WERI-Rb-1 (cell line): ENCODE measurements around the gene RPS29.

Experiments used
- DNase-seq: peaks from one replicate; pipeline ENCODE4 v3.0.0-alpha.2; 2020
- H3K27ac ChIP-seq: fragments of 250-450 bp; sonication (Bioruptor Pico); 2 replicates; pipeline ENCODE4 v1.5.1; 2020; ENCODE audit warnings: mild to moderate bottlenecking, moderate library complexity
- H3K27me3 ChIP-seq: fragments of 250-450 bp; sonication (Bioruptor Pico); 2 replicates; pipeline ENCODE4 v1.5.1; 2021; ENCODE audit warnings: mild to moderate bottlenecking, low read depth, moderate library complexity; ENCODE audit not compliant: insufficient read depth, severe bottlenecking
- H3K36me3 ChIP-seq: fragments of 250-450 bp; sonication (Bioruptor Pico); 2 replicates; pipeline ENCODE4 v1.5.1; 2020; ENCODE audit warnings: mild to moderate bottlenecking, moderate library complexity
- H3K4me3 ChIP-seq: 2 replicates; pipeline ENCODE4 v1.5.1; 2011; ENCODE audit warnings: low read depth, mild to moderate bottlenecking, control low read depth, low read length
- H3K9me3 ChIP-seq: fragments of 250-450 bp; sonication (Bioruptor Pico); 2 replicates; pipeline ENCODE4 v1.5.1; 2021; ENCODE audit warnings: mild to moderate bottlenecking, moderate library complexity; ENCODE audit not compliant: severe bottlenecking
- TF ChIP-seq, protein P1 (sequence below): IDR thresholded peaks from 2 replicates; pipeline ENCODE4 v1.5.1; 2011; ENCODE audit warnings: low read depth, mild to moderate bottlenecking, control low read depth, inconsistent platforms, low read length

RPS29 gene

GRCh38 chr14:49617852-49618519 lies 31.8 kb upstream of the RPS29 start:
- Histone ChIP-seq H3K9me3 (no peaks in the 10 kb centered on the region), H3K27me3 (no peaks in the 10 kb centered on the region), H3K27ac (no peak overlapping the region), H3K36me3 (peaks cover 62% of the 10 kb centered on the region), H3K4me3 (no peak overlapping the region)
- no peak for DNase-seq
- TF ChIP-seq, protein P1, sequence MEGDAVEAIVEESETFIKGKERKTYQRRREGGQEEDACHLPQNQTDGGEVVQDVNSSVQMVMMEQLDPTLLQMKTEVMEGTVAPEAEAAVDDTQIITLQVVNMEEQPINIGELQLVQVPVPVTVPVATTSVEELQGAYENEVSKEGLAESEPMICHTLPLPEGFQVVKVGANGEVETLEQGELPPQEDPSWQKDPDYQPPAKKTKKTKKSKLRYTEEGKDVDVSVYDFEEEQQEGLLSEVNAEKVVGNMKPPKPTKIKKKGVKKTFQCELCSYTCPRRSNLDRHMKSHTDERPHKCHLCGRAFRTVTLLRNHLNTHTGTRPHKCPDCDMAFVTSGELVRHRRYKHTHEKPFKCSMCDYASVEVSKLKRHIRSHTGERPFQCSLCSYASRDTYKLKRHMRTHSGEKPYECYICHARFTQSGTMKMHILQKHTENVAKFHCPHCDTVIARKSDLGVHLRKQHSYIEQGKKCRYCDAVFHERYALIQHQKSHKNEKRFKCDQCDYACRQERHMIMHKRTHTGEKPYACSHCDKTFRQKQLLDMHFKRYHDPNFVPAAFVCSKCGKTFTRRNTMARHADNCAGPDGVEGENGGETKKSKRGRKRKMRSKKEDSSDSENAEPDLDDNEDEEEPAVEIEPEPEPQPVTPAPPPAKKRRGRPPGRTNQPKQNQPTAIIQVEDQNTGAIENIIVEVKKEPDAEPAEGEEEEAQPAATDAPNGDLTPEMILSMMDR, result no peak

DNA sequence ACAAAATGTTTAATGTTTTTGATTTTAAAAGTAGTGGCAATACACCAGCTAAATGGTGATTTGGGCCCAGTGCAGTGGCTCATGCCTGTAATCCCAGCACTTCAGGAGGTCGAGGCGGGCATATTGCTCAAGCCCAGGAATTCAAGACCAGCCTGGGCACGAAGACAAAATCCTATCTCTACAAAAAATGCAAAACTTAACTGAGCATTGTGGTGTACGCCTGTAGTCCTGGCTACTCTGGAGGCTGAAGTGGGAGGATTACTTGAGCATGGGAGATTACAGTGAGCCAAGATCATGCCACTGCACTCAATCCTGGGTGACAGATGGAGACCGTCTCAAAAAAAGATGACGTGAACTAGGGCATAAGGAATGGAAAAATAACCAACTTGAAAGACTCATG lies 29.6 kb upstream of the RPS29 start:
- TF ChIP-seq, protein P1, result no peak
- Histone ChIP-seq H3K9me3 (no peaks in the 10 kb centered on the region), H3K36me3 (peaks cover 60% of the 10 kb centered on the region), H3K27ac (peak overlapping the region; percentile 55), H3K27me3 (no peaks in the 10 kb centered on the region), H3K4me3 (no peak overlapping the region)
- DNase-seq, result peak; percentile 48

DNA sequence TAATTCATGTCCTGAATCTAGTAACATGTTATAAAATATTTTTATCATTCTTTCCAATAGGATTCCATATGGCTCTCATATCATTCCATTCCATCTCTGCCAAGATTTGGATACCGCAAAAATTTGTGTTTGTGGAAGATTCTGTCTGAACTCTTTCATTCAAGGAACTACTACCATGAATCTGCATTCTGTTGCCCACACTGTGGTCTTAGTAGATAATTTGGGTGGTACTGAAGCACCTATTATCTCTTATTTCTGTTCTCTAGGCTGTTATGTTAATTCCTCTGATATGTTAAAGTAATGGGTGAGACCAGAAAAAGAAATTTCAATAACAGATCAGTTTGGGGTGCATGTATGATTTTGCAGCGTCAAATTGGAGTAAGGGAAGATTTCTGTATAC lies 28.0 kb upstream of the RPS29 start:
- no peaks in the 10 kb centered on the region for H3K9me3 ChIP-seq
- no peak overlapping the region for H3K4me3 ChIP-seq
- TF ChIP-seq, protein P1, result no peak
- no peak for DNase-seq
- peaks cover 69% of the 10 kb centered on the region for H3K36me3 ChIP-seq
- no peak overlapping the region for H3K27ac ChIP-seq
- H3K27me3 ChIP-seq, result no peaks in the 10 kb centered on the region

DNA sequence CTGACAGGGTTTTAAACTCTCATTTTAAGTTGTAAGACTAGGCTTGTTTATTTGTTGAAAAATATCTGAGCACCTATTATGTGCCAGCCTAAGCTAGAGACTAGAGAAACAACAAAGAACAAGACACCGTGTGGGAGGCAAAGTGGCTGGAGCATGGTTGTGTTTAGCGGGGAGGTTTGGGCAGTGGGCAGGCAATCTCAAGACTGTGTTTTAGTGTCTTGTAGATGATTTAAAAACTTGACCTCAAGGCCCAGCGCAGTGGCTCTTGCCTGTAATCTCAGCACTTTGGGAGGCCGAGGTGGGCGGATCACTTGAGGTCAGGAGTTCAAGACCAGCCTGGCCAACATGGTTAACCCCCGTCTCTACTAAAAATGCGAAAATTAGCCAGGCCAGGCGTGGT lies 26.5 kb upstream of the RPS29 start:
- Histone ChIP-seq H3K27me3 (no peaks in the 10 kb centered on the region), H3K27ac (no peak overlapping the region), H3K9me3 (no peaks in the 10 kb centered on the region), H3K4me3 (no peak overlapping the region), H3K36me3 (peaks cover 63% of the 10 kb centered on the region)
- TF ChIP-seq, protein P1, result no peak
- DNase-seq, result no peak

DNA sequence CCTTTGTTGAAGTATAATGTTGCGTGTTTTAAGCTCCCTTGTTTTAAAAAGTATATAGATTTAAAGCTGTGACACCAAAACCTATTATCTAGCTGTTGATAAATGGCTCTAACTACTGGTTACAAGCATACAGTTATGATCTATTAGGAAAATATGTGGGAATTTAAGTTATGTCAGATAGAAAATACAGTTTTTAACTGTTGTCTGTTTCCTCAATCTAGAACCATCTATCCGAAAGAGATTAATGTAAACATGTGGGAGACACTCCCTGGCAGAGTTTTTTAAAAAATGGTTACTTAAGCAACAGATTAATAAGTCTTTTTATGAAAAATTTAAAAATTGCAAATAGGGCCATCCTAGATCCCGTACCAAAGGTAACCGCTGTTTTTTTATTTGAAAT lies 26.1 kb upstream of the RPS29 start:
- DNase-seq, result no peak
- Histone ChIP-seq H3K9me3 (no peaks in the 10 kb centered on the region), H3K36me3 (peaks cover 63% of the 10 kb centered on the region), H3K4me3 (no peak overlapping the region), H3K27ac (no peak overlapping the region), H3K27me3 (no peaks in the 10 kb centered on the region)
- TF ChIP-seq, protein P1, result no peak

DNA sequence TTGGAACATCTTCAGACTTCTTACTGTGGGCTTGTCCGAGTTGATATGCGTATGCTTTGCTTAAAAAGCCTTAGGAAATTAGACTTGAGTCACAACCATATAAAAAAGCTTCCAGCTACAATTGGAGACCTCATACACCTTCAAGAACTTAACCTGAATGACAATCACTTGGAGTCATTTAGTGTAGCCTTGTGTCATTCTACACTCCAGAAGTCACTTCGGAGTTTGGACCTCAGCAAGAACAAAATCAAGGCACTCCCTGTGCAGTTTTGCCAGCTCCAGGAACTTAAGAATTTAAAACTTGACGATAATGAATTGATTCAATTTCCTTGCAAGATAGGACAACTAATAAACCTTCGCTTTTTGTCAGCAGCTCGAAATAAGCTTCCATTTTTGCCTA lies 21.4 kb upstream of the RPS29 start:
- H3K4me3 ChIP-seq, result no peak overlapping the region
- no peak for DNase-seq
- no peaks in the 10 kb centered on the region for H3K27me3 ChIP-seq
- TF ChIP-seq, protein P1, result no peak
- H3K9me3 ChIP-seq, result no peaks in the 10 kb centered on the region
- peaks cover 67% of the 10 kb centered on the region for H3K36me3 ChIP-seq
- H3K27ac ChIP-seq, result no peak overlapping the region
